HL-60 (cell line): ENCODE measurements around the gene OR51B4.

ENCODE experiments used
- DNase-seq, 2 experiments: peaks; one replicate each; pipeline ENCODE4 v3.0.0-alpha.2; 2010 to 2020; ENCODE audit warnings: low read depth in 1 of 2, low spot score in 1 of 2
- H3K27ac ChIP-seq: fragments of 250-450 bp; sonication (Bioruptor Pico); replicated peaks from 2 replicates; pipeline ENCODE4 v1.5.1; 2020; ENCODE audit warnings: mild to moderate bottlenecking, moderate library complexity
- H3K27me3 ChIP-seq: fragments of 250-450 bp; sonication (Bioruptor Pico); 2 replicates; pipeline ENCODE4 v1.5.1; 2021; ENCODE audit warnings: mild to moderate bottlenecking, moderate library complexity; ENCODE audit not compliant: insufficient read depth, poor library complexity, severe bottlenecking
- H3K4me3 ChIP-seq: replicated peaks from 2 replicates; pipeline ENCODE4 v1.5.1; 2011; ENCODE audit warnings: mild to moderate bottlenecking, control low read depth, low read length; ENCODE audit not compliant: insufficient read depth
- CTCF ChIP-seq: IDR thresholded peaks from one replicate; pipeline ENCODE4 v1.5.1; 2011; ENCODE audit warnings: low read length, control low read depth, inconsistent platforms; ENCODE audit not compliant: insufficient read depth
- GABPA ChIP-seq: IDR thresholded peaks from 2 replicates; pipeline ENCODE4 v1.6.1; 2012; ENCODE audit warnings: low read depth
- POLR2AphosphoS5 ChIP-seq: IDR thresholded peaks from 2 replicates; pipeline ENCODE4 v1.6.1; 2012; ENCODE audit warnings: low read depth
- REST ChIP-seq: IDR thresholded peaks from 2 replicates; pipeline ENCODE4 v1.6.1; 2012; ENCODE audit warnings: low read depth; ENCODE audit not compliant: insufficient replicate concordance
- SPI1 ChIP-seq: IDR thresholded peaks from 2 replicates; pipeline ENCODE4 v1.6.1; 2012; ENCODE audit warnings: low read depth, mild to moderate bottlenecking, borderline replicate concordance

OR51B4 gene

GRCh38 chr11:5284637-5285036 lies 17.1 kb downstream of the OR51B4 start:
- Histone ChIP-seq H3K27me3 (no peaks in the 10 kb centered on the region), H3K4me3 (no peak overlapping the region), H3K27ac (no peak overlapping the region)
- no peak for DNase-seq
- TF ChIP-seq POLR2AphosphoS5, result no peak
- no peak for TF ChIP-seq REST
- TF ChIP-seq CTCF, result no peak
- TF ChIP-seq SPI1, result no peak
- no peak for TF ChIP-seq GABPA

GRCh38 chr11:5283882-5284281 lies 17.9 kb downstream of the OR51B4 start:
- H3K4me3 ChIP-seq, result no peak overlapping the region
- no peak for DNase-seq
- TF ChIP-seq GABPA (no peak), SPI1 (no peak), REST (no peak), POLR2AphosphoS5 (no peak), CTCF (no peak)
- no peaks in the 10 kb centered on the region for H3K27me3 ChIP-seq
- no peak overlapping the region for H3K27ac ChIP-seq

- Histone ChIP-seq H3K27ac (no peak overlapping the region), H3K4me3 (no peak overlapping the region), H3K27me3 (no peaks in the 10 kb centered on the region)
- TF ChIP-seq POLR2AphosphoS5 (no peak), SPI1 (no peak), REST (no peak), GABPA (no peak), CTCF (no peak)
- DNase-seq, result no peak
Observed at GRCh38 chr11:5283086-5283485, 18.7 kb downstream of the OR51B4 start.
